Esophagus muscularis mucosa (tissue), 3 donors: ENCODE measurements around the gene DOCK2.

Experiments used
- CTCF ChIP-seq, 3 experiments: fragments of 200-600 bp in 2 of 3; fragments of 450-650 bp in 1 of 3; sonication (generic) in 2 of 3; IDR thresholded peaks; one replicate each; pipeline ENCODE4 v1.5.1; 2017 to 2019; ENCODE audit warnings: antibody characterized with exemption in 3 of 3, mild to moderate bottlenecking in 2 of 3, moderate library complexity in 1 of 3
- POLR2AphosphoS5 ChIP-seq, 2 donors: sonication (generic); formaldehyde crosslinking; IDR thresholded peaks; one replicate each; pipeline ENCODE4 v1.6.1; 2017; ENCODE audit warnings: antibody characterized with exemption in 2 of 2

- TF ChIP-seq POLR2AphosphoS5 (IDR thresholded peaks at IDR 0.05): no peak
- TF ChIP-seq CTCF (IDR thresholded peaks at IDR 0.05): no peak
Observed at GRCh38 chr5:170039830-170040229, 402.8 kb downstream of the DOCK2 start.
